T-helper 1 cell (primary cell): ENCODE results near the gene NETO1.

Source experiments
- DNase-seq, 5 donors: peaks; one replicate each; pipeline ENCODE4 v3.0.0-alpha.2; 2012 to 2020
- total RNA-seq, 4 donors: gene quantifications; one replicate each; lab custom pipeline; 2026; lab: John Stamatoyannopoulos, UW

NETO1 gene, protein sequence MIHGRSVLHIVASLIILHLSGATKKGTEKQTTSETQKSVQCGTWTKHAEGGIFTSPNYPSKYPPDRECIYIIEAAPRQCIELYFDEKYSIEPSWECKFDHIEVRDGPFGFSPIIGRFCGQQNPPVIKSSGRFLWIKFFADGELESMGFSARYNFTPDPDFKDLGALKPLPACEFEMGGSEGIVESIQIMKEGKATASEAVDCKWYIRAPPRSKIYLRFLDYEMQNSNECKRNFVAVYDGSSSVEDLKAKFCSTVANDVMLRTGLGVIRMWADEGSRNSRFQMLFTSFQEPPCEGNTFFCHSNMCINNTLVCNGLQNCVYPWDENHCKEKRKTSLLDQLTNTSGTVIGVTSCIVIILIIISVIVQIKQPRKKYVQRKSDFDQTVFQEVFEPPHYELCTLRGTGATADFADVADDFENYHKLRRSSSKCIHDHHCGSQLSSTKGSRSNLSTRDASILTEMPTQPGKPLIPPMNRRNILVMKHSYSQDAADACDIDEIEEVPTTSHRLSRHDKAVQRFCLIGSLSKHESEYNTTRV
- 0 reads per million in 4 donors for total RNA-seq

DNA sequence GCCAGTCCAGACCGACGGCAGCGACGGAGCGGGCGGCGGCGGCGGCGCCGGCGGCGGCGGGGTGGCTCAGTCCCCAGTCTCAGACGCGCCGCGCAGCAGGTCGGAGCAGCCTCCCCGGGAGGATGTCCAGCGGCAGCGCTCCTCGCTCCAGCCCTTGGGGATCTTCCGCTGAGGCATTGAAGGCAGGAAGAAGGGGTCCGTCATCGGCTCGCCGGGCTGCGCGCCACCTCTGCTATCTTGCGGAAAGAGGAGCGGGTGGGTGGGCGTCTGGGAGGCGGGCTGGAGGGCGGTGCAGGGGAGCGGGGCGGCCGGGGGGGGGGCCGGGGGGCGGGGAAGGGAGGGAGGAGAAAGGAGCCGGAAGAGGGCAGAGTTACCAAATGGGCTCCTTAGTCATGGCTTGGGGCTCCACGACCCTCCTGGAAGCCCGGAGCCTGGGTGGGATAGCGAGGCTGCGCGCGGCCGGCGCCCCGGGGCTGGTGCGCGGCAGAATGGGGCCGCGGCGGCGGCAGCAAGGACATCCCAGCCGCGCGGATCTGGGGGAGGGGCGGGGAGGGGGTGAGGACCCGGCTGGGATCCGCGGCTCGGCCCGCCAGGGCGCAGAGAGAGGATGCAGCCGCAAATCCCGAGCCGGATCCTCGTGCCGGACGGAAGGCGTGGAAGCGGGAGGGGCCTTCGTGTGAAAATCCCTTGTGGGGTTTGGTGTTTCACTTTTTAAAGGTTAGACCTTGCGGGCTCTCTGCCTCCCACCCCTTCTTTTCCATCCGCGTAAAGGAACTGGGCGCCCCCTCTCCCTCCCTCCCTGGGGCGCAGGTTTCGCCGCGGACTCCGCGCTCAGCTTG is at the start of gene NETO1:
NETO1 (minus strand) TSS at position 242 of the 839 bp plus-strand sequence. CDS start 696 bp downstream, outside the sequence.
- no peak for DNase-seq

DNA sequence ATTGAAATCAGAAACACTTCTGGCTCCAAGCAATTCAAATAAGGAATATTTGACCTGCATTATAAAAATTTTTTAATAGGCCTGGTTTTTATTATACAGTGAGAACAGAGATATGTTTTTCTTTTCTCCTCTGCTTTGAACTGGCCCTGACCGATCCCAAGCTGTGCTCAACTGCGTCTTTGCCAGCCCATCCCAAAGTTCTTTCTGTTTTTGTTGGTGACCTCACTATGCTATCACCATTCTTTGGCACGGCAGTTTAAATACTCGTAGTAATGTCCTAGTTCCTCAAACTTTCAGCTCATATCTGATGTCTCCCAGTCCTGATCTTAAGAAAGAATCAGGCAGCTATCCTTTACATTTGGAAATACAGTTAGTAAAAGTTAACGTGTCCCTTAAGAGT is 42.3 kb upstream of the NETO1 start:
- no peak for DNase-seq

DNA sequence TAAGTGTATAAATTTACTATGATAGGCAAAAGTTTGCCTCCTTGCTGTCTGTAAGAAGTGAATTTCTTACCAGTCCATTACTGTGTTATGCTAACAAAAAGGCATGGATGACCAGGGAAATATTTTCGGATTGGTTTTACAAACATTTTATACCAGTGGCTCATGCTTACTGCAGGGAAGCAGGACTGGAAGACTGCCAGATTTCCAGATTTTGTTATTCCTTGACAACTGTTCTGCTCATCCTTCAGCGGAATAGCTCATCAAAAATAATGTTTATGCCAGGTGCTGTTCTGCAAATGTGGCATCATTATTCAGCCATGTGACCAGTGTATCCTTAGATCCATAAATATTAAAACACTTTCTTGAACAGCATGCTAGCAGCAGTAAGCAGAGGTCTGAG is 40.4 kb upstream of the NETO1 start:
- DNase-seq = no peak

DNA sequence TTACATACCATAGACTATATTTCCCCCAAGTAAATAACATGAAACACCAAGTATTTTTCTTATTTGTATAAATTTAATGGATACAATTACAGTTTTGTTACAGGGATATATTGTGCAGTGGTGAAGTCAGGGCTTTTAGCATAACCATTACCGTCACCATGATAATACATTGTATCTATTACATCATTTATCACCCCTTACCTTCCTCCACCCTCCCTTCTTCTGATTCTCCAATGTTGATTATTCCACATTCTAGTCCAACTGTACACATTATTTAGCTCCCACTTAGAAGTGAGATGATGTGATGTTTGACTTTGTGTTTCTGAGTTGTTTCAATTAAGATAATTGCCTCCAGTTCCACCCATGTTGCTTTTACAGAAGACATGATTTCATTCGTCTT is 35.2 kb upstream of the NETO1 start:
- no peak for DNase-seq

DNA sequence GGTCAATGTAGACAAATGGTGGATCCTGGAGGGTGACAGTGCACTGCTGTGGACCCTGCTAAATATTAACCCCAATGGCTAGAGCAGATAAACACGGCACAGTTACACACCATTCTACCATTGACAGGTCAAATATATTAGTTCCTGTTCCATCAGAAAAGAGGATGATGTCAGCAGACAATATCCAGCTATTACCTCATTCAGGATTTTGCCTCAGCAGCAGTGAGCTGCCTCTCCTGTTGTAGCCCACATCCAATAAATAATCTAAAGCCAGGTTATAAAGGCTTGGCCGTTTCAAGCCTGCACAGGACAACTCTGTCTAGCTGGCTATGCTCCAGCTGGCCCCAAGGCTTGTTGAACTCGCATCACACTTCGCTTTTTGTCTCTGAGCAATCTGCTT is 31.6 kb upstream of the NETO1 start:
- no peak for DNase-seq

DNA sequence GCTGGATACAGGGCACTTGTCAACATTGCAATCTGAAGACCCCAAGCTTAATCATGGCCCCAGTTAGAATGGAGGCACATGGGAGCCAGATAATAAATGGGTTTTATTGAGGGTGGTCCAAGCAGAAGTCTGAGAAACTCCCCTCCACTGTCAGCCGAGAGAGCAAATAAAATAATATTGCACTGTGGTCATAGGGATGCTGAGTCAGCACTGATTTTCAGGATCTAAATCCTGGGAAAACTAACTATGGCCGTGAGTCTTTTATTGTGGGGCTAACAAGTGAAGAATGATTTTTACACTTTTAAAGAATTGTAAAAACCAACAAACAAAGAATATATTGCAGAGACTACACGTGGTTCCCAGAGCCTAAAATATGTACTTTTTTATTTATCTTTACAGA is 31.1 kb upstream of the NETO1 start:
- DNase-seq = no peak

DNA sequence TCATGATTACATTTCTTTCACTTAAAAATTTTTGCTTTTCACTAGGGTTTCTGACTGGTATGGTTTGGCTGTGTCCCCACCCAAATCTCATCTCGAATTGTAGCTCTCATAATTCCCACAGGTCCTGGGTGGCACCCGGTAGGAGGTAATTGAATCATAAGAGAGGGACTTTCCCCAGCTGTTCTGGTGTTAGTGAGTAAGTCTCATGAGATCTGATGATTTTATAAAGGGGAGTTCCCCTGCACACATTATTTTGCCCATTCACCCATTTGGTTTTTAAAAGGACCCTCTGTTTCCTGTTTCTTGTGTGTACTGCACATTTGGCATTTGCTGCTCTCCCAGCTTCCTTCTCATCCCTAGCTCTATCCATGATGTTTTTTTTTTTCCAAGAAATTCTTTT is 27.8 kb upstream of the NETO1 start:
- DNase-seq = no peak

DNA sequence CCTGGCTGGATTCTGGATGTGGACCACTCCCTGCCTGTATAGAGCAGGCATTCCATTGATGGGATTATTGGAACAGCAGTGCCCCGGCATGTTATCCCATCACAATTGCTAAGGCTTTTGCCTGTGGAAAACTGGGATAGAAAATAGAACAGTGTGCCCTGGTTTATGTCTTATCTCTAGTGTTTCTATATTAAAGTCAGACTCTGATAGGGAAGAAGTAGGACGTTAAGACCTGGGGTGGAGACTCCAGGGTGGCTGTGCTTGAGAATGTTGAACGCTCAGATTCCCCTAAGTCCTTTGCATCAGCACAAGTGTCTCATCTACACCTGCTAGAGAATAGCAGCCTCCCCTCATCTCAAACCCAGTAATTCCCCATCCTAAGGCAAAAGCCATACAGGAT is 10.8 kb upstream of the NETO1 start:
- DNase-seq = no peak

DNA sequence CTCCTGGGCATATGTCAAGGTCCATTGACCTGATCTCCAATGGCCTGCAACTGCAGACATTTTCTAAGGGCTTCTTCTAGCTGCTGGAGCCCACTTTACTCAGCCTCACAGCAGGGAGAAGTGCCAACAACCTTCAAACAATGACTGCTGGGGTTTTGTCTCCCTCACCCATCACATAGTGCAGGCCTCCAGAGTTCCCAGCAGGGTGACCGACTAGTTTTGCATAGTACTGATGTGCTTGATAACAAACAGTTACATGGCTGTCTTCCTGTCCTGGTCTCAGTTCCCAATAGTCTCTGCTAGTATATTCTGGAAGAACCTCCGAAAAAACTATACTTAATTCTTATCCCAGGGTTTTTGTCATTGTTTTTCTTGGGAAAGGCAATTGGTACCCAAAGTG is 10.4 kb upstream of the NETO1 start:
- no peak for DNase-seq

DNA sequence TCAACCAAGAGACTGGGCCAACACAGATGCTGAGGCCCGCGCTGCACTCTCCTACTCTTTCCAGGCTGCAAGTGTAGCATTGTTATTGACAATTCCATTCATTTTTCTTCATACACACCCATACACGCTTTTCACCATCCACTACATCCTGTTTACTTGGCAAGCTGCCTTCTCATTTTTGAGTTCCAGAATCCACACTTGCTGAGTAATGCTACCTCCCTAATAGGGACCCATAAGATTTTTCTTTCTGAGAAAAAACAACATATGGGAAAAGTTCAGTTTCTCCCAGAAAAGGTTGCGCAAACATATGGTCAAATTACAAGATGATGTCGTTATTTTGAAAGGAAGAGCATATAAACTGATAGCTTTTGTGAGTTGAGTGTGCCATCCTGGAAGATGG is 3.3 kb upstream of the NETO1 start:
- DNase-seq = no peak

DNA sequence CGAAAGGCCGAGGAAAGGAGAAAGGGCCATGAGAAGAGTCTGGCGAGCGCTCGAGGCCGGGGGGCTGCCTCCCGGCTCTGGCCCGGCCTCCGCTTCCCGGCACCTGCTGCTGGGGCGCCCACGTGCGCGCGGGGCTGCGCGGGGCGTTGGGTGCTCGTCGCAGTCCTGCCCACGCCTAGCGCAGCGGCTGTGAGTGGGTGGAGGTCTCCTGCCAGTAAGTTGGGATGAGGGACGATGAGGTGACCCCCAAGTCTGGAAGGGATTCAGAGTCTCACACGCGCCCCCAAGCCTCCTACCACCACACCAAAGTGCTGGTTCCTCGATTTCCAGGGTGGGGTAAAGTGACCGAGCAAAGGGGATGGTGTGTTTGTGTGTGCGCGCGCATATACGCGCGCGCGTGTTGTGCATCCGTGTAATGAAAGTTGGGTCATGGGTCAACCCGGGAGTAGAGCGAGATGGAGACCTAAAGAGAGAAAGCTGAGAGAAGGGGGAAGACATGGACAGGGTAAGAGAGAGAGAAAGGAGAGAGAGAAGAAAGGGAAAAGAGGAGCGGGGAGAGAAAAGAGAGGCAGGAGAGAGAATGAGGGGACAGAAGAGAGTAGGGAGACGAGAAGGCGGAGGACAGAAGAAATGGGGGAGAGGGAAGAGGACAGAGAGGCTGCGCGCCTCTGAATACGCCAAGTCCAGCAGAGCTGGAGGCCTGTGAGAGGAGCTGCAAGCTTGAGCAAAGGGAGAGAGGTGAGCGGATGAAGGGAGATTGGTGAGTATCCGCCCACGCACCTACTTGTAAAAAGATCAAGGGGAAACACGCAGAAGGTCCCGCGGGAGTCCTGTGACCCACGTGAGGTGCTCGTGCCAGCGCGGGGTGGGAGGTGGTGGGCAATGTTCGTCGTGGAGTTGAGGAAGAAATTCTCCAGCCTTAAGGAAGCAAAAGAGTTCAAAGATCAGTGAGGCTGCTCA is 1.7 kb upstream of the NETO1 start:
- no peak for DNase-seq

DNA sequence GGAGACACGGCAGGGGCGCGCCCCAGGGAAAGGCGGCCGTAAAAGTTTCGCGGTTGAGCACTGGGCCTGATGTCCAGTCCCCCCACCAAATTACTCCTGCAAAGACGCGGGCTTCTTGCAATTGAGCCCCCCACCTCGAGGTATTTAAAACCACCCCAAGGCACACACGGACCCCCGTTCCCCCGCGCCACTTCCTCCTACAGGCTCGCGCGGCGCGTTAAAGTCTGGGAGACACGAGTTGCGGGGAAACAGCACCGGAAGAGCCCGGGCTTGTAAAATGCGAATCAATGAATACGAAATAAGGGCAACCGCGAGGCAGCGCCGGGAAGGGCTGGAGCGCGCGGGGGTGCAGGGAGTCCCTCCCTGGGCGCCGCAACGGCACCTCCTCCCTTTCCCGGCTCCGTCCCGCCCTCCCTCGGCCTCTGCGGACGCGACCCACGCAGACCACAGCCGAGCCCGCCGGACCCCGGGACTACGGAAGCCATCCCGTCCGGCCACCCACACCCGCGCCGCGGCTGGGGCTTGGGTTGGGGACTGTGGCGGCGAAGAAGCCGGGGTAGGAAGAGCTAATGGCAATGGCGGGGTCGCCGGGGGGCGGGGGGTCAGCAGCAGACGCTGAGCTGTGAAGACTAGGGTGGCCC is 918 bp upstream of the NETO1 start:
- DNase-seq = no peak

DNA sequence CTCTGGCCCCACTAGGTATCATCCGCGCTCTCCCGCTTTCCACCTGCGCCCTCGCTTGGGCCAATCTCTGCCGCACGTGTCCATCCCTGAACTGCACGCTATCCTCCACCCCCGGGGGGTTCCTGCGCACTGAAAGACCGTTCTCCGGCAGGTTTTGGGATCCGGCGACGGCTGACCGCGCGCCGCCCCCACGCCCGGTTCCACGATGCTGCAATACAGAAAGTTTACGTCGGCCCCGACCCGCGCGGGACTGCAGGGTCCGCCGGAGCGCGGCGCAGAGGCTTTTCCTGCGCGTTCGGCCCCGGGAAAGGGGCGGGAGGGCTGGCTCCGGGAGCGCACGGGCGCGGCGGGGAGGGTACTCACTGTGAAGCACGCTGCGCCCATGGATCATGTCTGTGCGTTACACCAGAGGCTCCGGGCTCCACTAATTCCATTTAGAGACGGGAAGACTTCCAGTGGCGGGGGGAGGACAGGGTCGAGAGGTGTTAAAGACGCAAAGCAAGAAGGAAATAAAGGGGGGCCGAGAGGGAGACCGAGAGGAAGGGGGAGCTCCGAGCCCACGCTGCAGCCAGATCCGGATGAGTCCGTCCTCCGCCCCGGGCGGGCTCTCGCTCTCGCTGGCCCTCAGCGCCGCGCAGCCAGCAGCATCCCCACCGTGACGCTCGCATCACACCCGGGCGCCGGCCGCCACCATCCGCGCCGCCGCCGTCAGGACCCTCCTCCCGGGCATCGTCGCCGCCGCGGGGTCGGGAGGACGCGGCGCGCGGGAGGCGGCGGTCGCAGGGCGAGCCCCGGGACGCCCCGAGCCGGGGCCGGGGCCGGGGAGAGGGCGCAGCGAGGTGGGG is 664 bp downstream of the NETO1 start:
- DNase-seq = no peak

DNA sequence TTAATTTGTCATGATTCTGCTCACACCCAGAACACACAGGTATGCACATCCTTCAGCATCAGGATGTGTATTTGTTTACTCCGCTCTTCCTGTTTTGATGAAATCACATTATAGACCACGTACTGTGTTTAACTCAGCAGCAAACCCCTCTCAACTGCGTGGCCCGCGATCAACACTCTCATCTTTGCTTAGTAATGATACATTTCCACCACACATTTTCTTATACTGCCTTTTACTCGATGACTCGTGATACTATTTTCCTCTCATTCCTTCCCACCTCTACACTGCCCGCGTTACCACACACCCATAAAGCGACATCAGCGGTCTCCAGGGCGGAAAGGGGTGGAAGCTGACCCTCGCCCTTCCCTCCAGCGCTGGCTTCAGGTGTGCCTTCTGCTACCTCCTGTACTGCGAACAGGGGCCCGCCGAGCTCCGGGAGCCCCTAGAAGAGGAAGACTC is 1.3 kb downstream of the NETO1 start:
- no peak for DNase-seq

DNA sequence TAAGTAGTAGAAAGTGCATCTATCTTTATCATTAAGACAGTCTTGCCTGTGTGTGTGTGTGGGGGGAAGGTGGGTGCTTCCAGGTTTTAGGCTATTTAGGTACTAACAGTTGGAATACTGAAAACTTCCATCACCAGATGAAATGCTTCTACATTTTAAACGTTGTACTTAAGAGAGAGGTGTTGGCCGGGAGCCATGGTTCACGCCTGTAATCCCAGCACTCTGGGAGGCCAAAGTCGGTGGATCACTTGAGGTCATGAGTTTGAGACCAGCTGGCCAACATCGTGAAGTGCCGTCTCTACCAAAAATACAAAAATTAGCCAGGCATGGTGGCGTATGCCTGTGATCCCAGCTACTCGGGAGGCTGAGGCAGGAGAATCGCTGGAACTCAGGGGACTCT is 4.0 kb downstream of the NETO1 start:
- no peak for DNase-seq

DNA sequence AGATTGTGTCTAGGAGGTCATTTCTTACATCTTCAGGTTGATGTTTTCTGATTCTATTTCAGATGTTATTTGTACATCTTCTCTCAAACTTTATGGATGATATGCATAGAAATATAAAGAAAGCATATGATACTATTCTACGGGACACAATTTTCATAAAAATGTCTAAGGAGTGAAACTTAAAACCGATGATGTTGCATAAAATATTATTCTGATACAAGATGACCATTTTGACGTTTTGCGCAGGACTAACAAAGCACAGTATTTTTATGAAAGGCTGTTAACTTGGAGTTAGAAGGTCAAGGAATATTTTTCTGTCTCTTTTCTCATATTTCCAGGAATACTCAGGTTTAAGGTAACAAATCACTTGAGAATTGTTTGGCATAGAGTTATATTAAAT is 8.7 kb downstream of the NETO1 start:
- DNase-seq = no peak

DNA sequence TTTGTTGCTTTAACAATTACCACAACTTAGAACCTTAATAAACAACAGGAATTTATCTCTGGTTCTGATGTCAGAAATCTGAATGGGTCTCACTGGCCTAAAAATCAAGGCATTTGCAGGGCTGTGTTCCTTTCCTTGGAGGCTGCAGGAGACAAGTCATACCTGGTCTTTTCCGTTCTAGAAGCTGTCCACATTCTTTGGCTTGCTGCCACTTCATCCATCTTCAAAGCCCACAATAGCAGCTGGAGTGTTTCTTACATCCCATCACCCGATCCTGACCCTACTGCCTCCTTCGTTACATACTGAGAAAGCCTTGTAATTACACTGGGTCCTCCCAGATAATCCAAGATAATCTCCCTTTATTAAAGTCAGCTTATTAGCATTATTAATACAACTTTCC is 18.1 kb downstream of the NETO1 start:
- DNase-seq = no peak

DNA sequence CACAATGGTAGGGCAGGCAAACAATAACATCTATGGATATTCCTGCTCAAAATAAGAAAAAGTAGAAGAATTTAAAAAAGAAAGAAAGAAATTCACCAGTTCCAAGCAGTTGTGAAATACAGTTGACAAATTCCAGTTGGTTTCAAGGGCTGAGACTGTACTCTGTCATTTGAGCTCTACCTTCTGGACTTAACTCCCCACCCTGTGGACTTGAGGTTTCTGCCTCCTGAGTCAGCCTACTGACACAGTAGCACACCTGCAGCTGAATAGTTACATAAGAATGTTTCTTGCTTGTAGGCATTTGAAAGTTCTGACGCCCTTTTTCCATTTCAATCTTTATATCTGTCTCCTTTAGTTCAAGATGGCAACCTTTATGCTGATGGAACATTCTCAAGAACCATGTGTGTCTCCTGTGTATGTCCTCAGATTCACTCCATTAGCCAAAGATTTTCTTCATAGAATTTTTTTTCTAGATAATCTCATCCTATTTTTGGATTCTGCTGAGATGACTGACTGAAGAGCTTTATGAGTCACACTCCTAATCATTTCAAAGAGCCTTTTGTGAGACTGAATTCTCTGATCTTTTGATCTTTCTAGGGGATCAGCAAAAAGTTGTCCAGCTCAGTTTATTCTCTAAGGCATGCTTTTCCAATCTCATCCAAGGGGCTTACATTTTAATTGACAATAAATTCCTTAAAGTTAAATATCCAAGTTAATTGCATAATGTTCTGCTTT is 19.1 kb downstream of the NETO1 start:
- DNase-seq = no peak

DNA sequence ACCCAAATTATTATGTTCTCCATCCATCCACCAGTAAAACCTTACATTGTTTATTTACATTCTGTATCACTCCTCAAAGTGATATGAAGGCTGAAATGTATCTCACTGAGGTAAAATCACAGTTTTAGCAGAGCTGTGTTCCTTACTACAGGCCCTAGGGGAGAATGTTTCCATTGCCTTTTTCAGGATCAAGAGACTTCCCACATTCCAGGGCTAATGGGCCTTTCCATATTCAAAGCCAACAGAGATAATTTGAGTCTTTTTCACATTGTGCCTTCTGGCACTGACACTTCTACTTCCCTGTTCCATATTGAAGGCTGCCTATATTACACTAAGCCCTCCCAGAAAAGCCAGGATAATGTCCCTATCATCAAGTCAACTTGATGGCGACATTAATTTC is 20.0 kb downstream of the NETO1 start:
- no peak for DNase-seq
